ENCODE data around the gene IZUMO2.

DNA sequence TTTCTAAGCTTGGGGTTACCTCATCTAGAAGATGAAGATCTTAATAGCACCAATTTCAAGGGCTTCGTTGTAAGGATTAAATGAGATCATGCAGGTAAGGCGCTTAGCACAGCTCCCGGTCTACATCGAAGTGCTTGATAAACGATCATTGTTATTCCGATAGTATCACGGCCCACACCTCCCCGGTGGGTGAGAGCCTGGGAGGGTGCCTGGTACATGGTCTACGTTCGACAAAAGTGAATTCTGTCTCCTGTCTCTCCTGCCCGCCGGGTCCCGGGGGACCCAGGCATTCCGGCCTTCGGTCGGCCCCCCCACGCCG lies 39.8 kb upstream of the IZUMO2 start:
- TF ChIP-seq RXRA (IDR thresholded peaks at IDR 0.05; ENCODE audit: borderline replicate concordance, low read depth), result no peak
- TF ChIP-seq, protein P1, sequence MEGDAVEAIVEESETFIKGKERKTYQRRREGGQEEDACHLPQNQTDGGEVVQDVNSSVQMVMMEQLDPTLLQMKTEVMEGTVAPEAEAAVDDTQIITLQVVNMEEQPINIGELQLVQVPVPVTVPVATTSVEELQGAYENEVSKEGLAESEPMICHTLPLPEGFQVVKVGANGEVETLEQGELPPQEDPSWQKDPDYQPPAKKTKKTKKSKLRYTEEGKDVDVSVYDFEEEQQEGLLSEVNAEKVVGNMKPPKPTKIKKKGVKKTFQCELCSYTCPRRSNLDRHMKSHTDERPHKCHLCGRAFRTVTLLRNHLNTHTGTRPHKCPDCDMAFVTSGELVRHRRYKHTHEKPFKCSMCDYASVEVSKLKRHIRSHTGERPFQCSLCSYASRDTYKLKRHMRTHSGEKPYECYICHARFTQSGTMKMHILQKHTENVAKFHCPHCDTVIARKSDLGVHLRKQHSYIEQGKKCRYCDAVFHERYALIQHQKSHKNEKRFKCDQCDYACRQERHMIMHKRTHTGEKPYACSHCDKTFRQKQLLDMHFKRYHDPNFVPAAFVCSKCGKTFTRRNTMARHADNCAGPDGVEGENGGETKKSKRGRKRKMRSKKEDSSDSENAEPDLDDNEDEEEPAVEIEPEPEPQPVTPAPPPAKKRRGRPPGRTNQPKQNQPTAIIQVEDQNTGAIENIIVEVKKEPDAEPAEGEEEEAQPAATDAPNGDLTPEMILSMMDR (IDR thresholded peaks at IDR 0.05), result no peak
- TF ChIP-seq, protein P2, sequence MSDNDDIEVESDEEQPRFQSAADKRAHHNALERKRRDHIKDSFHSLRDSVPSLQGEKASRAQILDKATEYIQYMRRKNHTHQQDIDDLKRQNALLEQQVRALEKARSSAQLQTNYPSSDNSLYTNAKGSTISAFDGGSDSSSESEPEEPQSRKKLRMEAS (IDR thresholded peaks at IDR 0.05; ENCODE audit: low read depth), result no peak
- TF ChIP-seq, protein P3, sequence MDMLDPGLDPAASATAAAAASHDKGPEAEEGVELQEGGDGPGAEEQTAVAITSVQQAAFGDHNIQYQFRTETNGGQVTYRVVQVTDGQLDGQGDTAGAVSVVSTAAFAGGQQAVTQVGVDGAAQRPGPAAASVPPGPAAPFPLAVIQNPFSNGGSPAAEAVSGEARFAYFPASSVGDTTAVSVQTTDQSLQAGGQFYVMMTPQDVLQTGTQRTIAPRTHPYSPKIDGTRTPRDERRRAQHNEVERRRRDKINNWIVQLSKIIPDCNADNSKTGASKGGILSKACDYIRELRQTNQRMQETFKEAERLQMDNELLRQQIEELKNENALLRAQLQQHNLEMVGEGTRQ (IDR thresholded peaks at IDR 0.05; ENCODE audit: borderline replicate concordance, low read depth, low read length), result no peak
- TF ChIP-seq MEF2A (IDR thresholded peaks at IDR 0.05; ENCODE audit: borderline replicate concordance, low read depth), result no peak
- TF ChIP-seq, protein P4, sequence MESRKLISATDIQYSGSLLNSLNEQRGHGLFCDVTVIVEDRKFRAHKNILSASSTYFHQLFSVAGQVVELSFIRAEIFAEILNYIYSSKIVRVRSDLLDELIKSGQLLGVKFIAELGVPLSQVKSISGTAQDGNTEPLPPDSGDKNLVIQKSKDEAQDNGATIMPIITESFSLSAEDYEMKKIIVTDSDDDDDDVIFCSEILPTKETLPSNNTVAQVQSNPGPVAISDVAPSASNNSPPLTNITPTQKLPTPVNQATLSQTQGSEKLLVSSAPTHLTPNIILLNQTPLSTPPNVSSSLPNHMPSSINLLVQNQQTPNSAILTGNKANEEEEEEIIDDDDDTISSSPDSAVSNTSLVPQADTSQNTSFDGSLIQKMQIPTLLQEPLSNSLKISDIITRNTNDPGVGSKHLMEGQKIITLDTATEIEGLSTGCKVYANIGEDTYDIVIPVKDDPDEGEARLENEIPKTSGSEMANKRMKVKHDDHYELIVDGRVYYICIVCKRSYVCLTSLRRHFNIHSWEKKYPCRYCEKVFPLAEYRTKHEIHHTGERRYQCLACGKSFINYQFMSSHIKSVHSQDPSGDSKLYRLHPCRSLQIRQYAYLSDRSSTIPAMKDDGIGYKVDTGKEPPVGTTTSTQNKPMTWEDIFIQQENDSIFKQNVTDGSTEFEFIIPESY (IDR thresholded peaks at IDR 0.05; ENCODE audit: borderline replicate concordance, low read depth), result no peak

All from SK-N-SH (cell line).